AG20443 (cell line): ENCODE results near the gene CASZ1.

ENCODE experiments used
- DNase-seq: peaks from one replicate; pipeline ENCODE4 v3.0.0; 2012; ENCODE audit warnings: low spot score, mixed read lengths

Gene CASZ1

DNA sequence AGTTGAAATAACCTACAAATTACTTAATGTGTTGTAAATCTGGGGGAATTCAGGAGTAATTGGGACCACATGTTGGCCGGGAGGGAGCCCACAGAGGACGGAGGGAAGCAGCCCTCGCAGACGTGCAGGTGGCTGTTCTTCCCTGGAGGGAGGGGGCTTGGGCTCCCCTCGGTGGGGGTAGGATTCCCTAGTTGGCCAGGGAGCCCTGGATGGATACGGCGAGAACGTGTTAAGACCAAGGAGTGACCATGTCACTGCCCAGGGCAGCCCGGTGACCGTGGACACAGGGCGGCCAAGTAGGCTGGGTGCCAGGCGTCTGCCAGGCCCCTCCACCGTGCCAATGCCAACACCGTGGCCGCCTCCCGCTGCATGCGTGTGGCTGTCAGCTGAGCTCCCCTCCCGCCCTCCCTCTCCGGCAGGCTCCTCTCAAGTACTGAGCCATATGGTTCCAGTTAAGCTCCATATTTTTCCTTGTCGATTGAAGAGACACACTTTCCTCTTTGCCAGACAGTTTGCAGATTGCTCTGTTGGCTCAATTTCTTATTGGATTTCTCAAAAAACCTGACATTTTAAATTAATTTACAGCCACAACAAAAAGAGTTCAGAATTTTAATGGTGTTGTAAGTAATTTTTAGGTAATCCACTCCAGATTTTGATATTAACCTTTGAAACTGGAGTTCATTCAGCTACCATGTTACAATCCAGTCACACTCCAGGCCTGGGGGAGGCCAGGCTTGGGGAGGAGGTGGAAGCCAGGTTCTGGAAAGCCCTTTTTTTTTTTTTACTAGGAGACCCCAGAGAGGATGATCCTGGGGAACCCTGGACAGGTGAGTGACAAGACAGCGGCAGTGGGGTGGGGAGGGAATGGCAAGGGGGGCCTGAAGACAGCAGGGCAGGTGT is 71.2 kb downstream of the CASZ1 start:
- peak; percentile 90 for DNase-seq

DNA sequence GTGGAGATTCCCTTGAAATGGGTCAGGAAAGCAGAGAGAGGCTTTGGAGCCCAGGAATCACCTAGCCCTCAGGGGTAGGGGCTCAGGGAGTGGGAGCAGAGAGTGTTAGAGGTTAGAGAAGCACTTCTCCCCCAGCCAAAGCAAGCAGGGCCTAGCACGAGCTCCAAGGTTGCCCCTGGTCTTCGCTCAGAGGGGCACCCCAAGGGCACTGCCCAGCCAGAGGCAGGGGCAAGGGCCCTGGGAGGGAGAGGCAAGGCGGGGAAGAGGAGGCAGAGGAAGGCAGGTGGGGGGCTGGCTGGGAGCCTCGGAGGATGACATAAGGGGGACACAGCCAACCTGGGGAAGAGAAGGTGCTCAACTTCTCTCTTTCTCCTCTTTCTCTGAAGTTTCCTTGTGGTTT is 71.9 kb downstream of the CASZ1 start:
- no peak for DNase-seq

DNA sequence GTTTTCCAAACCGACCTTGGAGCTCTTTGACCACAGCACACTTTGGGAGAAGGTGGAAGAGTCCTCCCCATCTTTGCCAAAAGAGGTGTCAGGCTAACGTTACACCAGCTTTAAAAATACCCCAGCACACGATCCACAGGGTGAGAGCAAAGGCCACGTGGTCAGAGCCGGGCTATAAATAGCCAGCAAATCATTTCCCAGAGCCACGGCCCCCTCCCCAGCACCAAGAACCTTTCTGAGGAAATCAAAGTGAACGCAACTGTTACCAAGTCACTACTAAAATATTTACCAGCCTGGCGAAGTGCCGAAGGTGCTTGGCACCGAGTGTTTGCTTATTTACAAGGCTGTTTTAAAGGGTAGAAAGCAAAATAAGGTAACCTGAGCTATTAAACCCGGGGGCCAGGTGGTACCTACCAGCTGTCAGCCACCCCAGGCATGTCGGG is 72.4 kb downstream of the CASZ1 start:
- DNase-seq, result no peak

DNA sequence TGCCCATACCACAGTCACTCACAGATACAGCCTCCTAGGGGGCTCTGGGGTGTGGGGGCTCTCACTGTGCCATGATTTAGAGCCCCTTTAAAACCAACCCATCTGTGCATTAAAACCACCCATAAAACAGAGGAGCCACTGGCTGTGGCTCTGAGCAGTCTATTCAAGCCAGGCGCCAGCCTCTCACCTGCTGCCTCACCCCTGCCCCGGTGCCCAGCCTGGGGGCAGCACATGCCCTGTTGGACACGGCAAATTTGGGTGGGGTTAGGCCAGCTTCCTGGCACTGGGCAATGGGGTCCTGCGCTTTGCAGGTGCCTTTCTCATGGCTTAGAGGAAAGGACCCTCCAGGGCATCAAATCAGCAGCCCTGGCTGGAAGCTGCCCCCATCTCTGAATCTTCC is 73.1 kb downstream of the CASZ1 start:
- DNase-seq, result no peak

DNA sequence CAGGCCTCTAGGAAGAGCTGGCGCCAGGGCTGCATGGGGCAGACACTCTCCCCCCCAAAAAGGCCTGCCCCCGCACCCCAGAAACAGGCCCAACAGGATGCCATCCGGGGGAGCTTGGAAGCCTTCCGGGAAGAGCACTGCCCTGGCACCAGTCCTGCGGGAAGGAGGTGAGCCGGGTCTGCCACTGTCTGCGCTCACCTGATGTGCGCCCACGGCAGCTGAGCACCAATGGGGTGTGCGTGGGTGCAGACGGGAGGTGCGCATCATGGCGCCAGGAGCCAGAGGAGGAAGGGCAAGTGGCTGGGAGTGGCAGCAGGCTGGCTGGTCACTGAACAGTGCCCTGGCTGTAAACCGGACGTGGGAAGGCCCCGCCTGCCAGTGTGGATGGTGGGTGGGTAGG is 73.6 kb downstream of the CASZ1 start:
- DNase-seq, result no peak

DNA sequence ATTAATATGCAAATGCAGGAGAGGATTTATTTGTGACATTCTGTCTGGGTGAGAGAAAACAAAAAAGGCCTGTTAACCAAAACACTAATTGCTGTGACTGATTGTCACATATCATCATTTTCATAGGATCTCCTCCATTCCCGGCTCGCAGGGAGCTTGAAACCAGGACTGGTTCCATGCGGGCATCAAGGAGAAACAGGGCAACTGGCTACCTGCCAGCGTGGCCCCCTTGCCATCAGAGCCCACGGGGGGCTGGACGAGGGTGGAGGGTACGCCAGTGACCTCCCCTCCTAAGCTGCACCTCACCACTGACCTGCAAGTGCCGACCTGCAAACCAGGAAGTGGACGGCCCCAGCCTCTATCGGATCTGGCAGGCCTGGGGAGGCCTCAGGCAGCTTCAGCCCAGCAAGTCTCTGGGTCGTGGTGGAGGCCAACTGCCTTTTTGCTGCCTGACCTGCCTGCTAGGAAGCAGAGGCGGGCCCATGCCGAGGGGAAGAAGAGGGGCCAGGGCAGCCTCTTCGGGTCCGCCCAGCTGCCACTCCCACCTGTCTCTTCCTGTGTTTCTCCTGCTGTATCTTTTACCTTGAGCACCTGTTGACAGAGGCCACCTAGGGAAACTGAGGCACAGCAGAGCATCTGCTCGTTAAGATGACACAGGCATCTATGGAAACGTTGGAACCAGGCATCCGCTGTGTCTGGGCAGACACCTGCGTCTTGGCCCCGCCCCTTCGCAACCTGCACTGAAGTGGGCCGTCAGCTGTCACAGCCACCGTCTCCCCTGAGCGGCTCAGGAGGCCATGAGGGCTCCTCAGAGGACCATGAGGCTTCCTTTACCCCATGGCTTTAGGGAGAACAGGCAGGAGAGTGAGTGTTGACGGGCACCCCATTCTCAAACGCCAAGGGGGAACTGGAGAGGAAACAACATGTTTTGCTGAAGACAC is 74.8 kb downstream of the CASZ1 start:
- DNase-seq, result no peak

DNA sequence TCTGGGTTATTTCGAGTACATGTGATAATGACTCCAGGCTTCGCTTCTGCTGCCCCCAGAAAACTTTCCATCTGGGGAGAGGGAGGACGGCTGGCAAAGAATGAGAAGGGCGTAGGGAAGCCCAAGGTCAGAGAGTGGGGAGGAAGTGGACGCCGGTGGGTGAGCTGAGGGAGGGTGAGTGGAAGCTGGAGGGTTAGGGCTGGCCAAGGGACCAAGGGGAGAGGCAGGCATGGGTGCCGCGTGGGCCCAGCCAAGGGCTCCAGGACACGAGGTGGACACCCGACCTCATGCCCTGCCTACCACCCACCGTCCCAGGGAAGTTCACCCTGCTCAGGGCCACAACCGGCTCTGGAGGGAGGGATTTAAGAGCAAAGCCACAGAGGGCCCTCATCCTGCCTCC is 75.8 kb downstream of the CASZ1 start:
- DNase-seq, result no peak

DNA sequence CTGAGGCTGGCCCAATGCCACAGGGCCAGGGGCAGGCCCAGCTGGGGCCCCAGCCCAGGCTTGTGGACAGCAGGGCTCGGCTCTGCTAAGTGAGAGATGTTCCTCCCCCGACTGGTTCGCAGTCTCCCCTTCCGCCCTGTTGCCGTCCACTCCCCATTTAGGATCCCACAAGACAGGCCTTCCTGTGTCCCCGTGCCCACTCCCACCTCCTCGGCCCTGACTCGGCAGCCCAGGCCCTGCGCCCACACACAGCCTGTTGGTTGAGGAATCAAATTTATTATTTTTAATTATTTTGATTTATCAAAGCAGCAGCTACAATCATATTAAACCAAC is 78.4 kb downstream of the CASZ1 start:
- no peak for DNase-seq

DNA sequence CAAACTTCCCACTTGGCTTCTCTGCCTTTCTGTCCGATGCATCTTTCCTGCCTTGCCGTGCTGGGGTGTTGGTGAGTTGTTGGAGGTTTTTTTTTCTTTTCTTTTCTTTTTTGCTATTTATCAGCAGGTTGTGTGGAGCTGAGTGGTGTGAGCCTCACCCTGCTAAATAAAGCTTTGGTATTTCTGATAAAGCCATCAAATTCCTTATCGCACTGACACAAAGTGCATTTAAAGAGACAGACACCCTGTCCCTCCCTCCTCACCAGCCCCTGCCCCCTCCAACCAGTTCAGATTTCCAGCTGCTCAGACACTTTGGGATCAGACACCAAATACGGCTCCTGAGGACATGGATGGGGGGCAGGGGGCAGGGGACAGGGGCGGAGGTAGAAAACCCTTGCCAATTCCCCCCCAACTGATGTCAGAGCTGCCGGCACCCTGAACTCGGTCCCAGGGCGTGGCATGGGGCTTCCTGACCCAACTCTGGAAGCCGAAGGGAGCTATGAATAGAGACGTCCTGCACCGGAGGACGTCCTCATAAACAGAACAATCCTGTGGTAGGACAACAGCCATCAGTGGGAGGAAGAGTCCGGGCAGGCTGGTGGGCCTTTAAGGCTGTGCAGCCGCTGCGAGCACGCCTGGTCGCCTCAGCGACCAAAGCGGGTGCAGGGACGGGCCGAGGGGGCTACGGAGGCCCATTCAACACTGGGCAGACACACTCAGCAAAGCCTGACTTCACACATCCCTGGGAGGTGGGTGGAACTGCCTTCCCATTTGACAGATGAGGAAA is 79.0 kb downstream of the CASZ1 start:
- no peak for DNase-seq

DNA sequence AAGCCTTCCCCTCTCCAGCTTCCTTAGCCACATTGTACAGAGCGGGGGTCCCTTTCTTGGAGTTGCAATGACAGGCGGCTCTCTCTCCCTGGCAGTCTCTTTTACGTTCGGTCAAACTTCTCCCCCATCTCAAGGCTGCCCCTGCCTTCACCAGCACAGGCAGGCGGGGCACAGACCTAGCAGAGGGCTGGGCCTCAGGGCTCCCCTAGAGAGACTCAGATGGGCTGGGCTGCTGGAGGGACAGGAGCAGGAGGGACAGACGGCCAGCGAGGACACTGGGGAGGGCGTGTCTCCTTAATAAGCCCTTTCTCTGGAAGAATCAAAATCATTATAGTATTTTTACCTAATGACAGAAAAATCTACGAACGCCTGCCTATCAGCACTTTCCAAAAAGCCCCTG is 79.6 kb downstream of the CASZ1 start:
- DNase-seq, result no peak

DNA sequence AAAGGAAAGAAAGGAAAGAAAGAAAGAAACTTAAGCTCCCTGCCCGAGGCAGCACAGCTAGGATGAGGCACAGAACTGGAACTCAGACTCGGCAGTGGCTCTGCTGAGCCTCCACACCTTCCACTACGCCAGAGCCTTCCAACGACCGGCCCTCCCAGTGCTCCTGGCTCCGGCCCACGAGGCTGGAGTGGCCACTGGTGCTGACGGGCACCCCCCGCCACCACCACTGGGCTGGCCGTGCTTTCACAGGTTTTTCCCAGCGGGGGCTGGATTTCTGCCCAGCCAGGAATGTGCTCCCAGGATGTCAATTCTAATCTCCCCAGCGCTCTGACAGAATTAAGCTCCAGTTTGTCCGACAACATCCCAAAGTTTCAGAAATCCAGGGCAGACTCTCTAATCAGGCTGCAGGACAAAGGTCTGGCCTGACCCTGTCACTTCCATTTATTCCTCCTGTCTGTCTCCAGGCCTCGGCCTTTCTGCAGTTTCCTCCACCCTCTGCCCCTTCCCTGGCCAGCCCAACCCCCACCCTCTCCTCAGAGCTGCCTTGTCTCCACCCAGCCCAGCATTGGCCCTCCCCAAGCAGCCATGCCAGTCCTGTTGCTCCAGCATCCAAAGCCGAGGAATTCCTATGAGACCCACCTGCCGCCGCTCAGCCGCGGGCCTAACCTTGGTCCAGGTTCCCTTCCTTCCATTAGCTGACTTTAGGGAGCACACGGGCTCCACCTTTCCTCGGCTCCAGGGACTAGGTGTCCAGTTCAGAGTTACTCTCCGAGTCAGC is 81.9 kb downstream of the CASZ1 start:
- DNase-seq, result no peak

DNA sequence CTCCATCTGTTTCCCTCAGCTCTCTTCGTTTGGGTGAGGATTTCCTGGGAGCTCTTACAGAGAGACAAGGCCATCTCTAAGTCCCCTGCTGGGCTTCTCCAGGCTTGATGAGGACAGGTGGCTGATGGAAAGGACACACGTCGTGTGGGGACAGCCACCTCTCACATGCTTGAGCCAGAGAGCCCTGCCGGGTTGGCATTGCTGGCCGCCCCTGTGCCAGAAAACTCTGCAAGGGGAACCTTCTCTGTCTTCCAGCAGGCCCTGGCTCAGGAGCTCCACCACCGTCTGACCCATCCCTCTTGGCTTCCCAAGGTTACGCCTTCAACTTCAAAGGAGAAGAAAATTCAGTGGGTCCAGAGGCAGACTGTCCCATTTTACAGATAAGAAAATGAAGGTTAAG is 82.8 kb downstream of the CASZ1 start:
- no peak for DNase-seq

DNA sequence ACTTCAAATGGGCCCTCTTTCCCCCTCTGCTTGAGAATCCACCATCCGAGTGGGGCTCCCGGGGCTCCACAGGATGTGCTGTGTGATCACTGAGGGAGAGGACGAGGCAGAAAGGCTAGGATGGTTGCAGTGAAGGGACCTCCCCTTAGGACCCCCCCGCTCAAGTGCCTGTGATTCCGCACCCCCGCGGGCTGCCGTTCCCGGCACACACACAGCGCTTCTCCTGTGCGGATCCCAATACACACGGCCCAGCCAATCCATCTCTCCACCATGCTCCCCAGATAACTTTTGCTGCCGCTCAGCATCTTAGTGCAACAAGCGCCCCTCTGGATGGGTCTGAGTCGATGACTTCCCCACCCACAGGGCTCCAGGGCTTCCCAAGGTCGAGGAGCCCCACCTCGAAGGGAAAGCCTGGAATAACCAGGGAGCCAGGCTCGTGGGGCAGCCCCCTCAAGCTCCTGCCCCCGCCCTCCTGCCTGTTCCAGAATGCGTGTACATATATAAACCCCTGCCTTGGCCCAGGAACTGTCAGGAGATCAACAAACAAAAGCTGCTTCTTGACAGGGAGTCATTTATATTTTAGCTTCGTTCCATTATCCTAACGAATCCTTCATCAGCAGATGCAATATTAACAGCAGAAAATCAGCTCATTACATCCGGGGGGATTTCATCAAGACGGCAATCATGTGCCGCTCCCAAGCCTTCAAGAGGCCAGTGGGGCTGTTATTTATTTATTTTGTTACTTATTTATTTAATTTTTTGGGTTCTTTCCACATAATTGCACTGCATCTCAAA is 83.7 kb downstream of the CASZ1 start:
- DNase-seq, result no peak

DNA sequence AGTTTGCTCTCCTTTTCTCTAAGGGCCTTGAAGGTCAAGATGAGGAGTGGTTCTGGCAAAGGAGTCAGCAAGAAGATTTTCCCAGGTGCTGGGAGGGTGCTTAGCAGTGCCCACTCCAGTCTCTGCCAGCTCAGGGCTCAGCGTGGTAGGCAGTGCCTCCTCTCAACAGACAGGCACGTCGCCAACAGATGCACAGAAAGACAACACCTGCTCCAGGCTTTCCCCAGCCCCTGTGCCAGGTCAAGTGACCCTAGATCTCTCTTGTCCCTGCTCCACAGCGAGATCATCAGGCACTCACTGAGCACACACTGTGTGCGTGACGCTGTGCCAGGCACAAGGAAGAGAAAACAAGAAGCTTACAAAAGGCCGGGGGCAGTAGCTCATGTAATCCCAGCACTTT is 86.0 kb downstream of the CASZ1 start:
- no peak for DNase-seq

DNA sequence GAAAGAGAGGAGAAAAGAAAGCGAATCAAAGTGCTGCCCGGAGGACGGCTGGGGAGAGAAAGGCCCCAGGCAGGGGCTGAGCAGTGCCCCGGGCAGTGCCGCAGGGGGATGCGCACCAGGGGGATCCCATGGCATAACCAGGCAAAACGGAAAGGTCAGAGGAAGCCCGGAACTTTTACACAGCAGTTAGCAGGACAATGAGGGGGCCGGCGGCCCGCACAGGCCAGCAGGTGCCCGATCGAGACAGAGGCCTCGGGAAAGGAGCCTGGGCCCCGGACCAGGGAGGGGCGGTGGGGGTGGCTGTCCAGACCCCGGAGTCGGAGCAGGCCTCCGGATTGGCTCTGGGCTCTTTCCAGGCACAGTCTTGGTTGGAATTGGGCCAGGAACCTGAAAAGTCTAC is 86.8 kb downstream of the CASZ1 start:
- no peak for DNase-seq

DNA sequence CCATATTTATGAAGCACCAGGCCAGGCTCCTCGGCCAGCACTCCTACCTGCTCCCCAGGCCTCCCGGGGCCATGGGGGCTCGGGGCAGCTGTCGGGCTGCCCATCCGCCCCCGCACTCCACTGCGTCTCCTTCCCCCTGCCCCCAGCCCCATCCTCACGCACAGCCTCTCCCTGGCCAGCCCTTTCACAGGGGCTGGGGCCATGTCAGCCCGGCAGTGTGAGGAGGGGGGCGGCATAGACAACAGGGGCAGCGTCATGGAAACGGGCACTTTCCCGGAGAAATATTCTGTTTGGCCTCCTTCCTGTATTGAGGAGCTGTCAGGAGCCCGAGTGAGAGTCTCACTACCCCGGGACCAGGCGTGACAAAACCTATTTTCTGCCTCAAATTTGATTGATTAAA is 87.3 kb downstream of the CASZ1 start:
- no peak for DNase-seq

DNA sequence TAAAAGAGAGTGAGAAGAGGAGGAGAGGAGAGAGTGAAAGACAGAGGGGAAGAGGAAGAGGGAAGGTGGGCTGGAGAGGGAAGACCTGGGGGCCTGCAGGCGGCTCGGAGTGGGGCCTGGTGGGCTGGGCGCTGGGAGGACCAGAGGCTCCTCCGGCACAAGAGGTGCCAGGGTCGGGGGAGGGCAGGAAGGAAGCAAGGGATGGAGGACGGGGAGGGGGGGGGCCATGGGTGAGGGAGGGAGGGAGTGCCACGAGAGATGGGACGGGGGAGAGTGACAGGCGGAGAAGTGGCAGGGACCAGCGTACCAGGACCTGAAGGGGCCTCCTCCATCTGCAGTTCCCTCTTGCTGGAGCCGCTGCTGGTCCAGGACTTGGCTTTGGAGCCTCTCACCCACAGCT is 87.7 kb downstream of the CASZ1 start:
- DNase-seq, result no peak

DNA sequence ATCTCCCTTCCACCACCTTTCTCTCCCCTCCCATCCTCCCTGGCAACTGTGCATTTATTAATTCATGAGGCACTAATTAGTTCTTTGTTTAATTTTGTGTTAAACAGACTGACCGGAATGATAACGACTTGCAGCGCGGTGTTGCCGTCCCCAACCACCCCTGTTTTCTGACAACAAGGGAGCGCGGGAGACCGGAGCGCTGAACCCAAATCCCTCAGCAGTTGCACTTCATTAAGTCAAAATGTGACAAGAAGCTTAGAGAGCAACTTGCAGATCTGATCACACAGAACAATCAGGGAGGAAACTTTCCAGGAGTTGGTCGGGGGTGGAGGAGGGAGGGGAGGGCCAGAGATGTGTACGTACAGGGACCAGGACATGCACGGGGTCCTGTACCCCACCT is 89.2 kb downstream of the CASZ1 start:
- DNase-seq, result no peak

DNA sequence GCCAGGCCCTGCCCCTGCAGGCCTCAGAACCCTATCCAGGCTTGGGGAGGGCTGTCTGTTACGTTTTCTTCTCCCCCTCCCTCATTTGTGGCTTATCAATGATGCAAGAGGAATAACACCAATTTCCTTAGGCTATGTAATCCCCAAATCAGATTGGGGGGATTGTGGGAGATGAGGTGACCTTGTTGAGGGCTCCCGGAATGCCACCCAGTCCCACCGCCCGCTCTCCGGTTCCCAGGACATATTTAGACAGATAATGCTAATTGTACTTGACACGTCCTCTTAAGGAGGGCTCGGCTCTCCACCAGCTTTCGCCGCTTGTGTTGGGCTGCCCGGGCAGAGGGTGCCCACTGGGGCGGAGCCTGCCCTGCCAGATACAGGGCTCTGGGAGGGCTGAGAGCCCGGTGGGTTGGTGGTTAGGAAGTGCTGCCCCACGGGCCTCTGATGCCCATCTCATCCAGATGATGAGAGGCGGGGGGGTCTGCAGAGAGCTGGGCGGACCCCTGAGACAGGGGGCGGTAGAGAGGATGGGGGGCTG is 90.0 kb downstream of the CASZ1 start:
- no peak for DNase-seq

DNA sequence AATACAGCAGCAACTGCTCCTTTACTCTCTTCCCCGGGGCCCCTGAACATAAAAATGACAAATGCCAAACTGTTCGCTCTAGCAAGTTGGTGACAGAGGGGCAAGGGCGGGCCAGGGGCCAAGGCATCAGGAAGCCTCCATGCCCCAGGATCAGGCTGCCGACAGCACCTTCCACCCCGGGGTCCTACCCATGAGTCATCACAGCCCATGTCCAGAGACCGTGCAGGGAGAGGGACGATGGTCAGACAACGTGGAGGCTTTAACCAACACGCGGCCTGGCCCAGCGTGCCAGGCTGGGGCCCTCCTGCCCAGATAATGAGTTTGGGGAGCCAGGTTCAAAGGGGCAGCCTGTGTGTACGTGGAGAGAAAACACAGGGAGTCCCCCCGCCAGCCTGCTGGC is 90.5 kb downstream of the CASZ1 start:
- no peak for DNase-seq
